ENCODE measurements around the gene TSHZ2. TPM values are rescaled to one million over a fixed set of nuclear protein-coding genes. Genes with fewer than 3 reads are reported as not detected.

Gene TSHZ2
- total and polyA plus RNA-seq, 2 of the 4 experiments (the other 2 are of a cell fraction), result under 0.01 to 0.02 TPM

DNA sequence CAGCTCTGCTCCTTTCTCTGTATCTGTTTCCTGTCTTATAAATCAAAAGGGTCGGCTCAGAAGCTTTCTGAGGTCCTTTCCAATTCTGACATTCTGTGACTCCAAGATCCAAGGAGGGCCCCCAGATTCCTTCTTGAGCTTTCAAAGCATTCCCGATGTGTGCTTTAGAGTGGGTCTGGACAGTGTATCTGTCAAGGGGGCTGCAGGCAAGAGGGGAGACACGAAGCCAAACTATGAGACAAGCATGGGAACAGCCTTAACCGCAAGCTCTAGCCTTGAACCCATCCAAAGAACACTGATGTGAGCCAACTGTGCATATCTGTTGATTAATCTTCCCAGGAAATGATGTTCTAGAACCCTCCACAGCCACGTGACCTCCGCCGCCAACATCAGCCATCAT, 73.8 kb downstream of the TSHZ2 start:
- Histone ChIP-seq H3K56ac (ENCODE audit: extremely low read depth, insufficient read depth, low read length) (no peak overlapping the region), H3K23ac (ENCODE audit: low read depth, low read length) (no peak overlapping the region), H3K9ac (ENCODE audit: low read depth, low read length) (no peak overlapping the region), H3K79me1 (ENCODE audit: low read depth in 1 of 2, low read length in 2 of 2) (no peaks in the 10 kb centered on the region), H2BK120ac (ENCODE audit: low read depth, low read length) (no peak overlapping the region), H2BK15ac (ENCODE audit: low read depth, low read length) (no peak overlapping the region), H4K91ac (ENCODE audit: insufficient read depth, low read depth, low read length) (no peak overlapping the region), H3K9me3 (ENCODE audit: control insufficient read depth, insufficient read depth, low read length) (peaks cover 3% of the 10 kb centered on the region; the same call in 1 of the 2 replicates), H3K9me1 (ENCODE audit: insufficient read depth, low read length) (no peaks in the 10 kb centered on the region), H3K36me3 (ENCODE audit: control insufficient read depth, insufficient read depth, low read length) (no peaks in the 10 kb centered on the region), H3K18ac (ENCODE audit: low read depth, low read length) (no peak overlapping the region), H3K27me3 (ENCODE audit: control insufficient read depth, insufficient read depth, low read length) (no peaks in the 10 kb centered on the region), H3K27ac (ENCODE audit: insufficient read depth, low read length) (no peak overlapping the region), H3K4me1 (ENCODE audit: control insufficient read depth, insufficient read depth, low read length) (no peaks in the 10 kb centered on the region), H2BK5ac (ENCODE audit: low read depth, low read length, poor library complexity, severe bottlenecking) (no peak overlapping the region), H2AK9ac (replicated peaks; ENCODE audit: low read depth, low read length, poor library complexity) (no peak overlapping the region), H4K8ac (ENCODE audit: low read depth in 2 of 2, low read length in 2 of 2) (no peak overlapping the region), H3K4ac (ENCODE audit: low read depth, low read length) (no peak overlapping the region), H3K14ac (replicated peaks; ENCODE audit: low read depth, low read length) (no peak overlapping the region), H3K4me2 (ENCODE audit: low read depth, low read length) (no peak overlapping the region), H2AK5ac (ENCODE audit: low read depth, low read length) (no peak overlapping the region), H4K20me1 (ENCODE audit: insufficient read depth, low read length) (no peaks in the 10 kb centered on the region), H2AFZ (replicated peaks; ENCODE audit: low read length, poor library complexity) (no peak overlapping the region), H4K5ac (ENCODE audit: low read depth, low read length) (no peak overlapping the region), H2BK20ac (ENCODE audit: low read depth, low read length) (no peak overlapping the region), H3K4me3 (ENCODE audit: insufficient read depth, low read depth, low read length) (no peak overlapping the region)
- in situ Hi-C loops (cut with MboI; ENCODE audit: low sequenced_read_pairs) (no loop called here), intact Hi-C loops (cut with micrococcal nuclease) (no loop called here), dilution Hi-C loops (cut with HindIII; ENCODE audit: low sequenced_read_pairs, unreplicated experiment) (no loop called here)
- DNase-seq, result no peak
- no peak for TF ChIP-seq MAFK (IDR thresholded peaks at IDR 0.05; ENCODE audit: low read depth, low read length)
- no peak for TF ChIP-seq FOS (IDR thresholded peaks at IDR 0.05; ENCODE audit: low read depth, low read length)
- no peak for TF ChIP-seq RFX5 (IDR thresholded peaks at IDR 0.05; ENCODE audit: low read depth, low read length)
- TF ChIP-seq RAD21 (IDR thresholded peaks at IDR 0.05; ENCODE audit: low read length), result no peak
- no TSS peak for BruUV-seq (replicated peaks)
- ATAC-seq (ENCODE audit: low read depth), result no peak
- WGBS, 2 experiments (ENCODE audit: extremely low coverage in 2 of 2, insufficient read length in 1 of 2), result 58% methylated on average over 2 of the region's 7 CpGs; no CpG with 5 or more reads in 1 of the 2 experiments
- ChIA-PET CTCF (no interaction called here), POLR2A (ENCODE audit: unreplicated experiment) (no interaction called here)

Measured in IMR-90 (cell line).